ENCODE data around the gene EFNB2.
A peak's percentile ranks its signal among the peaks of the same experiment; 100 is the strongest.

The EFNB2 gene

GRCh38 chr13:106565127-106565775, 29.8 kb upstream of the EFNB2 start:
- TF ChIP-seq MAX (IDR thresholded peaks at IDR 0.05; ENCODE audit: low read depth, low read length) (no peak), CTCF (IDR thresholded peaks at IDR 0.05; ENCODE audit: low read depth, low read length) (no peak), POLR2A (IDR thresholded peaks at IDR 0.05; ENCODE audit: extremely low read depth, insufficient read length) (no peak), MYC (IDR thresholded peaks at IDR 0.05; ENCODE audit: low read depth, low read length) (no peak)
- peak; percentile 56 for DNase-seq (ENCODE audit: low read depth)
- peak overlapping the region; percentile 97 for H3K4me3 ChIP-seq (ENCODE audit: low read depth, low read length)

GRCh38 chr13:106562301-106562700, 26.8 kb upstream of the EFNB2 start:
- H3K4me3 ChIP-seq (ENCODE audit: low read depth, low read length), result peak overlapping the region; percentile 25
- no peak for DNase-seq (ENCODE audit: low read depth)
- TF ChIP-seq POLR2A (IDR thresholded peaks at IDR 0.05; ENCODE audit: extremely low read depth, insufficient read length) (no peak), CTCF (IDR thresholded peaks at IDR 0.05; ENCODE audit: low read depth, low read length) (no peak), MYC (IDR thresholded peaks at IDR 0.05; ENCODE audit: low read depth, low read length) (no peak), MAX (IDR thresholded peaks at IDR 0.05; ENCODE audit: low read depth, low read length) (no peak)

GRCh38 chr13:106561551-106562170, 26.2 kb upstream of the EFNB2 start:
- H3K4me3 ChIP-seq (ENCODE audit: low read depth, low read length), result peak overlapping the region; percentile 25
- peak; percentile 19 for DNase-seq (ENCODE audit: low read depth)

GRCh38 chr13:106560821-106561220, 25.4 kb upstream of the EFNB2 start:
- H3K4me3 ChIP-seq (ENCODE audit: low read depth, low read length), result no peak overlapping the region
- TF ChIP-seq MYC (IDR thresholded peaks at IDR 0.05; ENCODE audit: low read depth, low read length) (no peak), POLR2A (IDR thresholded peaks at IDR 0.05; ENCODE audit: extremely low read depth, insufficient read length) (no peak), CTCF (IDR thresholded peaks at IDR 0.05; ENCODE audit: low read depth, low read length) (no peak), MAX (IDR thresholded peaks at IDR 0.05; ENCODE audit: low read depth, low read length) (no peak)

More at GRCh38 chr13:106561551-106562170, 26.2 kb upstream of the EFNB2 start:
- TF ChIP-seq POLR2A (IDR thresholded peaks at IDR 0.05; ENCODE audit: extremely low read depth, insufficient read length) (no peak), CTCF (IDR thresholded peaks at IDR 0.05; ENCODE audit: low read depth, low read length) (no peak), MAX (IDR thresholded peaks at IDR 0.05; ENCODE audit: low read depth, low read length) (no peak)

GRCh38 chr13:106558527-106558926, 23.1 kb upstream of the EFNB2 start:
- no peak for DNase-seq (ENCODE audit: low read depth)
- no peak for TF ChIP-seq CTCF (IDR thresholded peaks at IDR 0.05; ENCODE audit: low read depth, low read length)
- no peak for TF ChIP-seq POLR2A (IDR thresholded peaks at IDR 0.05; ENCODE audit: extremely low read depth, insufficient read length)
- TF ChIP-seq MYC (IDR thresholded peaks at IDR 0.05; ENCODE audit: low read depth, low read length), result no peak
- no peak for TF ChIP-seq MAX (IDR thresholded peaks at IDR 0.05; ENCODE audit: low read depth, low read length)
- no peak overlapping the region for H3K4me3 ChIP-seq (ENCODE audit: low read depth, low read length)

More at GRCh38 chr13:106560821-106561220, 25.4 kb upstream of the EFNB2 start:
- no peak for DNase-seq (ENCODE audit: low read depth)

Measured in NB4 (cell line).